Upper lobe of left lung (tissue), 6 donors: ENCODE results near the gene SNRPA1. TPM values are rescaled to one million over a fixed set of nuclear protein-coding genes. Genes with fewer than 3 reads are reported as not detected.
A peak's percentile ranks its signal among the peaks of the same experiment; 100 is the strongest.
"Not testable (repeated sequence)": the region's sequence is repeated elsewhere in the genome, so short reads cannot be mapped to it uniquely, and the experiment has no call there.

Experiments
- ATAC-seq, 2 donors: fragments of 200-7000 bp; cut with Tn5 transposase; one replicate each; pipeline ENCODE4 v1.9.1; 2022; ENCODE audit warnings: mild to moderate bottlenecking in 2 of 2, moderate library complexity in 2 of 2; ENCODE audit not compliant: low FRiP score in 2 of 2
- DNase-seq, 2 donors: peaks; one replicate each; pipeline ENCODE4 v3.0.0-alpha.2; 2019 to 2020
- H3K27ac ChIP-seq, 4 donors: fragments of 200-600 bp; sonication (generic); one replicate each; pipeline ENCODE4 v1.5.1; 2016 to 2019
- H3K27me3 ChIP-seq, 4 donors: fragments of 200-600 bp; sonication (generic); one replicate each; pipeline ENCODE4 v1.5.1; 2017 to 2019
- H3K36me3 ChIP-seq, 4 donors: fragments of 200-600 bp; sonication (generic); one replicate each; pipeline ENCODE4 v1.5.1; 2016 to 2019
- H3K4me1 ChIP-seq, 4 donors: fragments of 200-600 bp; sonication (generic); one replicate each; pipeline ENCODE4 v1.5.1; 2018 to 2019
- H3K4me3 ChIP-seq, 4 donors: fragments of 200-600 bp; sonication (generic); one replicate each; pipeline ENCODE4 v1.5.1; 2017 to 2019; ENCODE audit warnings: mild to moderate bottlenecking in 2 of 4, moderate library complexity in 1 of 4
- H3K9me3 ChIP-seq, 4 donors: fragments of 200-600 bp; sonication (generic); one replicate each; pipeline ENCODE4 v1.5.1; 2018 to 2019
- CTCF ChIP-seq, 6 experiments: fragments of 450-650 bp in 4 of 6; fragments of 200-600 bp in 2 of 6; sonication (generic) in 2 of 6; IDR thresholded peaks; one replicate each; pipeline ENCODE4 v1.5.1; 2016 to 2019; ENCODE audit warnings: antibody characterized with exemption in 6 of 6
- EP300 ChIP-seq, 4 donors: sonication (generic); formaldehyde crosslinking; IDR thresholded peaks; one replicate each; pipeline ENCODE4 v1.5.1; 2017; ENCODE audit warnings: antibody characterized with exemption in 4 of 4, control low read depth in 2 of 4
- POLR2A ChIP-seq, 4 donors: fragments of 450-650 bp; IDR thresholded peaks; one replicate each; pipeline ENCODE4 v1.5.1; 2016 to 2017; ENCODE audit warnings: antibody characterized with exemption in 4 of 4, mild to moderate bottlenecking in 2 of 4
- POLR2AphosphoS5 ChIP-seq, 2 donors: sonication (generic); formaldehyde crosslinking; IDR thresholded peaks; one replicate each; pipeline ENCODE4 v1.5.1; 2017; ENCODE audit warnings: antibody characterized with exemption in 2 of 2
- WGBS, 2 donors: methylation state at CpG; one replicate each; pipeline ENCODE4 v1.1.5; 2017 to 2018; 5-methylcytosine and 5-hydroxymethylcytosine counted together
- total RNA-seq, 6 donors: library from RNA; depleted of rRNA in 4 of 6; stranded (reverse); fragments of >200 nt in 4 of 6; gene quantifications; one replicate each; pipeline versions ENCODE4 v1.1.0 to v1.2.1, GENCODE V29; 2016 to 2021
- donor health status: DM: no; HTN: no; CAD: no; lungs with moderate emphysema.
- donor health status: DM: no; HTN: yes; CAD: no; lungs with severe emphysema.

Gene SNRPA1
- total RNA-seq: 10 to 100 TPM; 32.1 to 53.4 (median 40.2) TPM

GRCh38 chr15:101294731-101295606, at the start of gene SNRPA1:
SNRPA1 (minus strand) TSS chr15:101295248; CDS start chr15:101295178, 70 bp downstream.
- no peaks in the 10 kb centered on the region for H3K27me3 ChIP-seq
- peak within 1 kb of the TSS; percentile 94 to 97 (median 96) for H3K27ac ChIP-seq
- H3K4me3 ChIP-seq: peak within 1 kb of the TSS; percentile 79 to 100 (median 88)
- WGBS, 2 donors: 0 to 2% methylated on average over 15 to 38 of the region's 87 CpGs
- peaks cover 24 to 31% (median 27%) of the 10 kb centered on the region in 4 donors for H3K4me1 ChIP-seq
- ATAC-seq (peak; percentile 97 to 98), DNase-seq (peak; percentile 99 to 100)
- no peaks in the 10 kb centered on the region for H3K9me3 ChIP-seq
- H3K36me3 ChIP-seq: peaks cover 0 to 15% (median 2%) of the 10 kb centered on the region in 4 donors
- TF ChIP-seq EP300 (IDR thresholded peaks at IDR 0.05) (peak in 1 of 4 donors; percentile 63), CTCF (IDR thresholded peaks at IDR 0.05) (peak in 3 of 6 experiments; percentile 11 to 50 (median 11)), POLR2A (IDR thresholded peaks at IDR 0.05) (peak; percentile 11 to 94 (median 81)), POLR2AphosphoS5 (IDR thresholded peaks at IDR 0.05) (peak; percentile 97 to 98)

GRCh38 chr15:101342056-101342455, 47.0 kb upstream of the SNRPA1 start:
- Histone ChIP-seq H3K9me3 (no peaks in the 10 kb centered on the region), H3K4me1 (no peaks in the 10 kb centered on the region), H3K27me3 (no peaks in the 10 kb centered on the region), H3K36me3 (no peaks in the 10 kb centered on the region), H3K4me3 (no peak overlapping the region), H3K27ac (no peak overlapping the region)
- TF ChIP-seq EP300 (IDR thresholded peaks at IDR 0.05): no peak
- TF ChIP-seq POLR2A (IDR thresholded peaks at IDR 0.05): no peak
- TF ChIP-seq CTCF (IDR thresholded peaks at IDR 0.05): no peak
- TF ChIP-seq POLR2AphosphoS5 (IDR thresholded peaks at IDR 0.05): no peak
- ATAC-seq (no peak), DNase-seq (no peak)

- Histone ChIP-seq H3K4me3 (no peak overlapping the region), H3K36me3 (no peaks in the 10 kb centered on the region), H3K27ac (no peak overlapping the region), H3K9me3 (peaks cover 0 to 4% (median 0%) of the 10 kb centered on the region in 4 donors), H3K4me1 (no peaks in the 10 kb centered on the region), H3K27me3 (no peaks in the 10 kb centered on the region)
- no peak for TF ChIP-seq EP300 (IDR thresholded peaks at IDR 0.05)
- ATAC-seq: no peak
- 66 to 80% methylated on average over 1 of the region's 1 CpG for WGBS, 2 donors
- no peak for DNase-seq
Measured at GRCh38 chr15:101338502-101339057, 43.5 kb upstream of the SNRPA1 start.

GRCh38 chr15:101337976-101338375, 42.9 kb upstream of the SNRPA1 start:
- ATAC-seq (no peak), DNase-seq (no peak)
- 62 to 73% methylated on average over 5 to 7 of the region's 7 CpGs for WGBS, 2 donors
- Histone ChIP-seq H3K36me3 (no peaks in the 10 kb centered on the region), H3K4me1 (no peaks in the 10 kb centered on the region), H3K4me3 (no peak overlapping the region), H3K9me3 (peaks cover 0 to 4% (median 0%) of the 10 kb centered on the region in 4 donors), H3K27me3 (no peaks in the 10 kb centered on the region), H3K27ac (no peak overlapping the region)
- TF ChIP-seq POLR2A (IDR thresholded peaks at IDR 0.05): no peak
- no peak for TF ChIP-seq POLR2AphosphoS5 (IDR thresholded peaks at IDR 0.05)
- TF ChIP-seq EP300 (IDR thresholded peaks at IDR 0.05): no peak
- no peak for TF ChIP-seq CTCF (IDR thresholded peaks at IDR 0.05)

- H3K27me3 ChIP-seq, H3K36me3 ChIP-seq, H3K4me1 ChIP-seq, ATAC-seq, H3K4me3 ChIP-seq, H3K9me3 ChIP-seq, DNase-seq: not testable (repeated sequence)
- WGBS, 2 donors: 58 to 90% methylated on average over 3 to 12 of the region's 16 CpGs
- H3K27ac ChIP-seq: peak overlapping the region in 1 of 4 donors; percentile 30
Measured at GRCh38 chr15:101333907-101334789, 39.1 kb upstream of the SNRPA1 start.
